C4-2B (cell line): ENCODE results near the gene CKAP2L.

ENCODE experiments used
- ZFX ChIP-seq: fragments of 450-650 bp; IDR thresholded peaks from 2 replicates; pipeline ENCODE4 v1.6.1; 2017
- TF ChIP-seq, protein P1 (sequence below): fragments of 450-650 bp; conservative IDR thresholded peaks from 2 replicates; pipeline ENCODE4 v1.5.1; 2017; ENCODE audit warnings: mild to moderate bottlenecking

DNA sequence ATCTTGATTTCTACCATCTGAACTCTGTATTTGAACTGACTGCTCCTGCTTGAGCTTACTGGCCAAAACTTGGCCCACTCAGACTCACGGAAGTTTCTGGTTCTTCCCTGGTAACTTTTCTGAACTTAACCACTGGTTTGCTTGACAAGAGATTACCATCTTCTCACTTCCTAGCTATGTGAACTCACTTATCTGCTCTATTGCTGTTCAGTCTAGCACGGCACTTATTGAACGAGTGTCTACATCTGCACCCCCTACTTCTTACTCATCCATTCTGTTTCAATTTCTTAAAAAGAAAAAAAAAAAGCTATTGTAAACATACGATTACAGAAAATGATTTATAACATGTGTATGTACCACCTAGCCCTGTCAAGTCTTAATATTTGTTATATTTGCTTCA lies 9.0 kb downstream of the CKAP2L start:
- TF ChIP-seq, protein P1, sequence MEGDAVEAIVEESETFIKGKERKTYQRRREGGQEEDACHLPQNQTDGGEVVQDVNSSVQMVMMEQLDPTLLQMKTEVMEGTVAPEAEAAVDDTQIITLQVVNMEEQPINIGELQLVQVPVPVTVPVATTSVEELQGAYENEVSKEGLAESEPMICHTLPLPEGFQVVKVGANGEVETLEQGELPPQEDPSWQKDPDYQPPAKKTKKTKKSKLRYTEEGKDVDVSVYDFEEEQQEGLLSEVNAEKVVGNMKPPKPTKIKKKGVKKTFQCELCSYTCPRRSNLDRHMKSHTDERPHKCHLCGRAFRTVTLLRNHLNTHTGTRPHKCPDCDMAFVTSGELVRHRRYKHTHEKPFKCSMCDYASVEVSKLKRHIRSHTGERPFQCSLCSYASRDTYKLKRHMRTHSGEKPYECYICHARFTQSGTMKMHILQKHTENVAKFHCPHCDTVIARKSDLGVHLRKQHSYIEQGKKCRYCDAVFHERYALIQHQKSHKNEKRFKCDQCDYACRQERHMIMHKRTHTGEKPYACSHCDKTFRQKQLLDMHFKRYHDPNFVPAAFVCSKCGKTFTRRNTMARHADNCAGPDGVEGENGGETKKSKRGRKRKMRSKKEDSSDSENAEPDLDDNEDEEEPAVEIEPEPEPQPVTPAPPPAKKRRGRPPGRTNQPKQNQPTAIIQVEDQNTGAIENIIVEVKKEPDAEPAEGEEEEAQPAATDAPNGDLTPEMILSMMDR, result no peak
- no peak for TF ChIP-seq ZFX
